Neural progenitor cell (in vitro differentiated cells): Measurements from ENCODE around the gene SDCCAG8. TPM values are rescaled to one million over a fixed set of nuclear protein-coding genes. Genes with fewer than 3 reads are reported as not detected.

ENCODE experiments used
- DNase-seq: peaks from one replicate; pipeline ENCODE4 v3.0.0-alpha.2; 2016; ENCODE audit warnings: low spot score
- H2AFZ ChIP-seq: fragments of 200-600 bp; sonication (generic); replicated peaks from 2 replicates; pipeline ENCODE4 v1.6.1; 2016; ENCODE audit warnings: antibody characterized with exemption
- H3F3A ChIP-seq: fragments of 200-600 bp; sonication (generic); 2 replicates; pipeline ENCODE4 v1.6.1; 2016; ENCODE audit warnings: antibody characterized with exemption, low read depth
- H3K27ac ChIP-seq: fragments of 200-600 bp; sonication (generic); 2 replicates; pipeline ENCODE4 v1.5.1; 2016; ENCODE audit warnings: mild to moderate bottlenecking
- H3K27me3 ChIP-seq: fragments of 200-600 bp; sonication (generic); 2 replicates; pipeline ENCODE4 v1.6.1; 2016; ENCODE audit warnings: mild to moderate bottlenecking, moderate library complexity
- H3K36me3 ChIP-seq: fragments of 200-600 bp; sonication (generic); 2 replicates; pipeline ENCODE4 v1.5.1; 2016
- H3K4me1 ChIP-seq: fragments of 200-600 bp; sonication (generic); 2 replicates; pipeline ENCODE4 v1.6.1; 2016; ENCODE audit warnings: mixed run types
- H3K4me2 ChIP-seq: fragments of 200-600 bp; sonication (generic); 2 replicates; pipeline ENCODE4 v1.6.1; 2016
- H3K4me3 ChIP-seq: fragments of 200-600 bp; sonication (generic); 2 replicates; pipeline ENCODE4 v1.5.1; 2016
- H3K79me2 ChIP-seq: fragments of 200-600 bp; sonication (generic); 2 replicates; pipeline ENCODE4 v1.6.1; 2016; ENCODE audit warnings: low read depth
- H3K9ac ChIP-seq: fragments of 200-600 bp; sonication (generic); 2 replicates; pipeline ENCODE4 v1.6.1; 2016
- H3K9me3 ChIP-seq: fragments of 200-600 bp; sonication (generic); 2 replicates; pipeline ENCODE4 v1.5.1; 2016; ENCODE audit warnings: low read depth
- H4K20me1 ChIP-seq: fragments of 200-600 bp; sonication (generic); 2 replicates; pipeline ENCODE4 v1.6.1; 2016; ENCODE audit warnings: low read depth
- H3K27ac Mint-ChIP-seq: 3 replicates; pipeline ENCODE4 v1.8.0; 2021; ENCODE audit warnings: mixed read lengths
- H3K27me3 Mint-ChIP-seq: 2 replicates; pipeline ENCODE4 v1.8.0; 2022; ENCODE audit warnings: low read depth, mild to moderate bottlenecking, inconsistent platforms, moderate library complexity, mixed read lengths; ENCODE audit not compliant: insufficient read depth
- H3K36me3 Mint-ChIP-seq: 3 replicates; pipeline ENCODE4 v1.8.0; 2021; ENCODE audit warnings: mixed read lengths
- H3K4me1 Mint-ChIP-seq: 3 replicates; pipeline ENCODE4 v1.8.0; 2021; ENCODE audit warnings: mixed read lengths
- H3K4me3 Mint-ChIP-seq: 3 replicates; pipeline ENCODE4 v1.8.0; 2021; ENCODE audit warnings: mild to moderate bottlenecking, moderate library complexity, mixed read lengths
- H3K9me3 Mint-ChIP-seq: 3 replicates; pipeline ENCODE4 v1.8.0; 2020; ENCODE audit warnings: mixed read lengths
- CTCF ChIP-seq: fragments of 200-600 bp; sonication (generic); IDR thresholded peaks from 2 replicates; pipeline ENCODE4 v1.5.1; 2017; ENCODE audit warnings: antibody characterized with exemption, mild to moderate bottlenecking
- EZH2 ChIP-seq: fragments of 200-600 bp; sonication (generic); IDR thresholded peaks from 2 replicates; pipeline ENCODE4 v1.6.1; 2017; ENCODE audit warnings: antibody characterized with exemption, mild to moderate bottlenecking, moderate library complexity
- EZH2phosphoT487 ChIP-seq: fragments of 200-600 bp; sonication (generic); IDR thresholded peaks from 2 replicates; pipeline ENCODE4 v1.6.1; 2017; ENCODE audit warnings: antibody characterized with exemption
- total RNA-seq: library from RNA; depleted of rRNA; stranded (reverse); fragments of >200 nt; gene quantifications from 2 replicates; pipeline ENCODE4 v1.2.3, GENCODE V29; 2015; ENCODE audit warnings: low replicate concordance

The SDCCAG8 gene
- total RNA-seq, 1 donor from 2014 or later = 30.3 TPM

GRCh38 chr1:243528459-243529121 lies 272.7 kb downstream of the SDCCAG8 start:
- TF ChIP-seq EZH2 (no peak), EZH2phosphoT487 (no peak), CTCF (no peak)

GRCh38 chr1:243529512-243529911 lies 273.7 kb downstream of the SDCCAG8 start:
- H3K36me3 Mint-ChIP-seq = peaks cover 7% of the 10 kb centered on the region
- Histone ChIP-seq H3K4me3 (no peak overlapping the region), H3K36me3 (no peaks in the 10 kb centered on the region), H3K9ac (no peak overlapping the region), H4K20me1 (no peaks in the 10 kb centered on the region), H3K4me2 (no peak overlapping the region), H3F3A (peaks cover 4% of the 10 kb centered on the region), H3K79me2 (no peaks in the 10 kb centered on the region), H3K27ac (no peak overlapping the region), H3K27me3 (no peaks in the 10 kb centered on the region), H3K9me3 (no peaks in the 10 kb centered on the region), H2AFZ (no peak overlapping the region), H3K4me1 (no peaks in the 10 kb centered on the region)
- no peaks in the 10 kb centered on the region for H3K27me3 Mint-ChIP-seq
- DNase-seq = no peak
- H3K4me3 Mint-ChIP-seq = no peak overlapping the region
- H3K4me1 Mint-ChIP-seq = peaks cover 4% of the 10 kb centered on the region
- no peak overlapping the region for H3K27ac Mint-ChIP-seq
- H3K9me3 Mint-ChIP-seq = peaks cover 2% of the 10 kb centered on the region
- no peak for TF ChIP-seq CTCF
- TF ChIP-seq EZH2 = no peak
- no peak for TF ChIP-seq EZH2phosphoT487

More at GRCh38 chr1:243528459-243529121, 272.7 kb downstream of the SDCCAG8 start:
- Histone ChIP-seq H3K79me2 (no peaks in the 10 kb centered on the region), H3K4me2 (no peak overlapping the region), H2AFZ (no peak overlapping the region), H3K4me3 (no peak overlapping the region), H3K4me1 (no peaks in the 10 kb centered on the region), H3K27ac (no peak overlapping the region), H3K36me3 (no peaks in the 10 kb centered on the region), H3K9ac (no peak overlapping the region), H3K9me3 (no peaks in the 10 kb centered on the region), H3F3A (peaks cover 4% of the 10 kb centered on the region), H3K27me3 (no peaks in the 10 kb centered on the region), H4K20me1 (no peaks in the 10 kb centered on the region)
- peaks cover 2% of the 10 kb centered on the region for H3K9me3 Mint-ChIP-seq
- no peak overlapping the region for H3K27ac Mint-ChIP-seq
- H3K27me3 Mint-ChIP-seq = no peaks in the 10 kb centered on the region
- H3K4me3 Mint-ChIP-seq = no peak overlapping the region
- no peak for DNase-seq
- H3K4me1 Mint-ChIP-seq = peaks cover 4% of the 10 kb centered on the region
- peaks cover 7% of the 10 kb centered on the region for H3K36me3 Mint-ChIP-seq

- Mint-ChIP-seq H3K9me3 (no peaks in the 10 kb centered on the region), H3K27ac (no peak overlapping the region), H3K4me1 (no peaks in the 10 kb centered on the region), H3K36me3 (peaks cover 4% of the 10 kb centered on the region), H3K4me3 (no peak overlapping the region), H3K27me3 (no peaks in the 10 kb centered on the region)
- no peaks in the 10 kb centered on the region for H3K36me3 ChIP-seq
- H3K9ac ChIP-seq = no peak overlapping the region
- H3K4me1 ChIP-seq = no peaks in the 10 kb centered on the region
- H3K79me2 ChIP-seq = no peaks in the 10 kb centered on the region
- DNase-seq = no peak
- no peaks in the 10 kb centered on the region for H3K27me3 ChIP-seq
- H3K27ac ChIP-seq = no peak overlapping the region
- no peaks in the 10 kb centered on the region for H4K20me1 ChIP-seq
- no peaks in the 10 kb centered on the region for H3F3A ChIP-seq
- no peaks in the 10 kb centered on the region for H3K9me3 ChIP-seq
- no peak overlapping the region for H3K4me2 ChIP-seq
- TF ChIP-seq EZH2 (no peak), EZH2phosphoT487 (no peak), CTCF (no peak)
- H2AFZ ChIP-seq = no peak overlapping the region
- no peak overlapping the region for H3K4me3 ChIP-seq
These were observed 279.2 kb downstream of the SDCCAG8 start for GRCh38 chr1:243535014-243535413.
